KMS-11 (cell line): ENCODE data around the gene CSH2.

ENCODE experiments used
- H2AFZ ChIP-seq: fragments of 200-600 bp; sonication (generic); 2 replicates; pipeline ENCODE4 v1.6.1; 2016; ENCODE audit warnings: antibody characterized with exemption, mixed run types, low read depth
- H3K27ac ChIP-seq: fragments of 200-600 bp; sonication (generic); 2 replicates; pipeline ENCODE4 v1.6.1; 2016; ENCODE audit warnings: mild to moderate bottlenecking, mixed run types
- H3K27me3 ChIP-seq: fragments of 200-600 bp; sonication (generic); 2 replicates; pipeline ENCODE4 v1.6.1; 2017; ENCODE audit warnings: mild to moderate bottlenecking, low read depth, mixed run types, moderate library complexity; ENCODE audit not compliant: insufficient read depth
- H3K36me3 ChIP-seq: fragments of 200-600 bp; sonication (generic); 2 replicates; pipeline ENCODE4 v1.6.1; 2017; ENCODE audit warnings: mild to moderate bottlenecking, mixed run types; ENCODE audit not compliant: insufficient read depth
- H3K4me1 ChIP-seq: fragments of 200-600 bp; sonication (generic); 2 replicates; pipeline ENCODE4 v1.6.1; 2016; ENCODE audit warnings: mild to moderate bottlenecking, low read depth, mixed run types; ENCODE audit not compliant: poor library complexity, severe bottlenecking
- H3K4me2 ChIP-seq: fragments of 200-600 bp; sonication (generic); 2 replicates; pipeline ENCODE4 v1.7.0; 2016; ENCODE audit warnings: mild to moderate bottlenecking, mixed run types
- H3K4me3 ChIP-seq: fragments of 200-600 bp; sonication (generic); IDR thresholded peaks from 2 replicates; pipeline ENCODE4 v1.6.1; 2017; ENCODE audit warnings: low read depth, low read length, mixed read lengths; ENCODE audit not compliant: insufficient read depth
- H3K79me2 ChIP-seq: fragments of 200-600 bp; sonication (generic); 2 replicates; pipeline ENCODE4 v1.6.1; 2016; ENCODE audit warnings: low read depth, mixed run types; ENCODE audit not compliant: insufficient read depth
- H3K9ac ChIP-seq: fragments of 200-600 bp; sonication (generic); 2 replicates; pipeline ENCODE4 v1.6.1; 2016; ENCODE audit warnings: mild to moderate bottlenecking, mixed run types
- H4K20me1 ChIP-seq: fragments of 200-600 bp; sonication (generic); 2 replicates; pipeline ENCODE4 v1.6.1; 2016; ENCODE audit warnings: mild to moderate bottlenecking, mixed run types; ENCODE audit not compliant: insufficient read depth
- TF ChIP-seq, protein P1 (sequence below): fragments of 200-600 bp; sonication (generic); conservative IDR thresholded peaks from 2 replicates; pipeline ENCODE4 v1.6.1; 2017; ENCODE audit warnings: low read depth, mild to moderate bottlenecking, antibody characterized with exemption, low read length, moderate library complexity, mixed read lengths

Gene CSH2

DNA sequence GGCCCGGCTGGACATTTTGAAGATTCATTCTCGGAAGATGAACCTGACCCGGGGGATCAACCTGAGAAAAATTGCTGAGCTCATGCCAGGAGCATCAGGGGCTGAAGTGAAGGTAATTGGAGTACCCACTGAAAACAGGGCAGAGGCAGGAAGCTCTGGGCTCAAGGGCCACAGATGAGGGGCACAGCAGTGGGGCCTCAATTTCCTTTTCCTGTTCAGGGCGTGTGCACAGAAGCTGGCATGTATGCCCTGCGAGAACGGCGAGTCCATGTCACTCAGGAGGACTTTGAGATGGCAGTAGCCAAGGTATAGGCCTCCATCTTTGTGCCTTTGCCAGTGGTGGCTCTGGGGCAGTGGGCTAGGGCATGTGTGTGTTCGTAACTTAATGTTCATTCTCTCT lies 42.0 kb downstream of the CSH2 start:
- Histone ChIP-seq H3K4me3 (no peak overlapping the region), H3K9ac (no peak overlapping the region), H3K27me3 (no peaks in the 10 kb centered on the region), H3K4me1 (peaks cover 17% of the 10 kb centered on the region), H3K79me2 (peaks cover 36% of the 10 kb centered on the region), H3K27ac (no peak overlapping the region), H3K4me2 (no peak overlapping the region), H3K36me3 (peaks cover 30% of the 10 kb centered on the region; the same call in 1 of the 2 replicates), H4K20me1 (no peaks in the 10 kb centered on the region), H2AFZ (no peak overlapping the region)
- TF ChIP-seq, protein P1, sequence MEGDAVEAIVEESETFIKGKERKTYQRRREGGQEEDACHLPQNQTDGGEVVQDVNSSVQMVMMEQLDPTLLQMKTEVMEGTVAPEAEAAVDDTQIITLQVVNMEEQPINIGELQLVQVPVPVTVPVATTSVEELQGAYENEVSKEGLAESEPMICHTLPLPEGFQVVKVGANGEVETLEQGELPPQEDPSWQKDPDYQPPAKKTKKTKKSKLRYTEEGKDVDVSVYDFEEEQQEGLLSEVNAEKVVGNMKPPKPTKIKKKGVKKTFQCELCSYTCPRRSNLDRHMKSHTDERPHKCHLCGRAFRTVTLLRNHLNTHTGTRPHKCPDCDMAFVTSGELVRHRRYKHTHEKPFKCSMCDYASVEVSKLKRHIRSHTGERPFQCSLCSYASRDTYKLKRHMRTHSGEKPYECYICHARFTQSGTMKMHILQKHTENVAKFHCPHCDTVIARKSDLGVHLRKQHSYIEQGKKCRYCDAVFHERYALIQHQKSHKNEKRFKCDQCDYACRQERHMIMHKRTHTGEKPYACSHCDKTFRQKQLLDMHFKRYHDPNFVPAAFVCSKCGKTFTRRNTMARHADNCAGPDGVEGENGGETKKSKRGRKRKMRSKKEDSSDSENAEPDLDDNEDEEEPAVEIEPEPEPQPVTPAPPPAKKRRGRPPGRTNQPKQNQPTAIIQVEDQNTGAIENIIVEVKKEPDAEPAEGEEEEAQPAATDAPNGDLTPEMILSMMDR: no peak

DNA sequence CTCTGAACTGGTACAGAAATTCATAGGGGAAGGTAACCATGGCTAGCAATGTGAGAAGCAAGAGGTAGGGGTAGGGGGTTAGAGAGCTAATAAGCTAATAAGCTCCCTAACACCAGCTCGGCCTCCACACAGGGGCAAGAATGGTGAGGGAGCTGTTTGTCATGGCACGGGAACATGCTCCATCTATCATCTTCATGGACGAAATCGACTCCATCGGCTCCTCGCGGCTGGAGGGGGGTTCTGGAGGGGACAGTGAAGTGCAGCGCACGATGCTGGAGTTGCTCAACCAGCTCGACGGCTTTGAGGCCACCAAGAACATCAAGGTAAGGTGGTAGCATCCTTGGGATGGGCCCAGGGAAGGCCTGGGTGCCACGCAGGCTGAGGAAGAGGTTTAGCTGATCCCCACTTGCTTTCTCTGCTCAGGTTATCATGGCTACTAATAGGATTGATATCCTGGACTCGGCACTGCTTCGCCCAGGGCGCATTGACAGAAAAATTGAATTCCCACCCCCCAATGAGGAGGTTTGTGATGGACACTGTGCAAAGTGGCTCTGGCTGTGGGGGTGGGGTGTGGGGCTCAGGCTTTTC lies 42.5 kb downstream of the CSH2 start:
- Histone ChIP-seq H3K27me3 (no peaks in the 10 kb centered on the region), H3K4me1 (peaks cover 19% of the 10 kb centered on the region), H3K79me2 (peaks cover 37% of the 10 kb centered on the region), H3K4me3 (no peak overlapping the region), H3K36me3 (peaks cover 30% of the 10 kb centered on the region; the same call in 1 of the 2 replicates), H3K9ac (no peak overlapping the region), H3K27ac (no peak overlapping the region), H2AFZ (no peak overlapping the region), H3K4me2 (no peak overlapping the region), H4K20me1 (no peaks in the 10 kb centered on the region)
- TF ChIP-seq, protein P1: no peak

DNA sequence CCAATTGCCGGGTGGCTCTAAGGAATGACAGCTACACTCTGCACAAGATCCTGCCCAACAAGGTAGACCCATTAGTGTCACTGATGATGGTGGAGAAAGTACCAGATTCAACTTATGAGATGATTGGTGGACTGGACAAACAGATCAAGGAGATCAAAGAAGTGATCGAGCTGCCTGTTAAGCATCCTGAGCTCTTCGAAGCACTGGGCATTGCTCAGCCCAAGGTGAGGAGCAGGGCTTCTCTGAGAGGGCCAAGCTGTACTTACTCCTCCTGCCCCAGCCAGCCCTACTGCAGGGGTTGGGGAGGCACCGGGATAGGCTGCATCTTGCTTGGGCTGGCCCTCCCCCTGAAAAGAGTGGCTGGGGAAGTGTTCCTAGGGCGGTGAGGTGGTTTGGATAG lies 43.2 kb downstream of the CSH2 start:
- Histone ChIP-seq H3K4me1 (peaks cover 26% of the 10 kb centered on the region), H3K27me3 (no peaks in the 10 kb centered on the region), H3K27ac (no peak overlapping the region), H3K4me2 (no peak overlapping the region), H3K9ac (no peak overlapping the region), H3K79me2 (peaks cover 44% of the 10 kb centered on the region), H3K36me3 (peaks cover 28% of the 10 kb centered on the region; the same call in 1 of the 2 replicates), H3K4me3 (no peak overlapping the region), H2AFZ (no peak overlapping the region), H4K20me1 (no peaks in the 10 kb centered on the region)
- TF ChIP-seq, protein P1: no peak

DNA sequence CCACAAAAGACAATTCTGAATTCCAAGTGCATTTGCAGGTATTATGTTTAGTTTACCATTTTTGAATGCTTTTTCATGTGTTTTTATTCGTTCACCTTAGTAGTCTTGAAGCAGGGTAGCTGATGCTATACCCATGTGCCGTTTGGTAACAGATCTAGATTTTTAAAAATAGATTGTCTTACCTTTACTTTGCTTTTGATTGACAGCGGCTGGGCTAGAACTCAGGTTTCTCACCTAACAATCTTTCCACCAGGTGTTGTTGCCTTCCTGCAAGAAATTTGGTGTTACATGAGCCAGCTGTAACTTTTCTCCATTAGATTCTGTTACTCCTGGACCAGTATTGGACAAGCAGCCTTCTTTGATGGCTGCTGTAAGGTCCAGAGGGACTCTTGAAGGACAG lies 44.5 kb downstream of the CSH2 start:
- Histone ChIP-seq H3K27ac (no peak overlapping the region), H3K79me2 (peaks cover 48% of the 10 kb centered on the region), H3K4me3 (no peak overlapping the region), H2AFZ (no peak overlapping the region), H3K4me1 (peaks cover 30% of the 10 kb centered on the region), H3K9ac (no peak overlapping the region), H4K20me1 (no peaks in the 10 kb centered on the region), H3K27me3 (no peaks in the 10 kb centered on the region), H3K36me3 (peaks cover 39% of the 10 kb centered on the region; the same call in 1 of the 2 replicates), H3K4me2 (peak overlapping the region; percentile 96)
- TF ChIP-seq, protein P1: no peak
